Measurements from ENCODE around the gene CES2.

DNA sequence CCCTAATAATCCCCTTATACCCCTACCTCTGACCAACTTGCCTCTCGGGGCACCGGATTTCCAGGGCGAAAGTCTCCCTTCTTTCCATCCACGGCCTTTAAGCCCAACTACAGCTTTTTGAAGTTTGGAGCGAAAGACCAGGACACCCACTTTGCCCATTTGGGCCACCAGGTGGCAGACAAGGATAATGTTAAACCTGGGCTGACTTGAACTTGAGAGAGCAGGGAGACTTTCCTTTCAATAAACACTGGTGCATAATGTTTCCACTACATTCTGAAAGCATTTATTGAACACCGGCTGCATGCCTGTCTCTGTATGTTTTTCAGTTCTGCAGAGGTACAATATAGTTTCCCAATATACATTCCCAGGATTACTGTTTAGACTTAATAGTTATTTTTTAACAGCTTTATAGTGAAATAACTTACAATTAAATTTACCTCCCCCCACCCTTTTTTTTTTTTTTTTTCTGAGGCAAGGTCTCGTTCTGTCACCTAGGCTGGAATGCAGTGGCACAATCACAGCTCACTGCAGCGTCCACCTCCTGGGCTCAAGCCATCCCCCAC, 18.9 kb downstream of the CES2 start:
- peak in 5 of 7 experiments; percentile 32 to 81 (median 73) for TF ChIP-seq CTCF (IDR thresholded peaks at IDR 0.05)
- TF ChIP-seq POLR2A (IDR thresholded peaks at IDR 0.05), result no peak
- no peak for TF ChIP-seq EP300 (IDR thresholded peaks at IDR 0.05)
- TF ChIP-seq POLR2AphosphoS5 (IDR thresholded peaks at IDR 0.05), result no peak

Measured in stomach (tissue), 4 donors.